GM21381 (cell line): ENCODE measurements around the gene KIAA0825.

ENCODE experiments used
- ATAC-seq: cut with Tn5 transposase; IDR thresholded peaks from one replicate; pipeline ENCODE4 v1.9.1; 2021; ENCODE audit warnings: mild to moderate bottlenecking, moderate library complexity; ENCODE audit not compliant: unreplicated experiment

The KIAA0825 gene

GRCh38 chr5:94508461-94509148, 109.8 kb downstream of the KIAA0825 start:
- ATAC-seq, result no peak

DNA sequence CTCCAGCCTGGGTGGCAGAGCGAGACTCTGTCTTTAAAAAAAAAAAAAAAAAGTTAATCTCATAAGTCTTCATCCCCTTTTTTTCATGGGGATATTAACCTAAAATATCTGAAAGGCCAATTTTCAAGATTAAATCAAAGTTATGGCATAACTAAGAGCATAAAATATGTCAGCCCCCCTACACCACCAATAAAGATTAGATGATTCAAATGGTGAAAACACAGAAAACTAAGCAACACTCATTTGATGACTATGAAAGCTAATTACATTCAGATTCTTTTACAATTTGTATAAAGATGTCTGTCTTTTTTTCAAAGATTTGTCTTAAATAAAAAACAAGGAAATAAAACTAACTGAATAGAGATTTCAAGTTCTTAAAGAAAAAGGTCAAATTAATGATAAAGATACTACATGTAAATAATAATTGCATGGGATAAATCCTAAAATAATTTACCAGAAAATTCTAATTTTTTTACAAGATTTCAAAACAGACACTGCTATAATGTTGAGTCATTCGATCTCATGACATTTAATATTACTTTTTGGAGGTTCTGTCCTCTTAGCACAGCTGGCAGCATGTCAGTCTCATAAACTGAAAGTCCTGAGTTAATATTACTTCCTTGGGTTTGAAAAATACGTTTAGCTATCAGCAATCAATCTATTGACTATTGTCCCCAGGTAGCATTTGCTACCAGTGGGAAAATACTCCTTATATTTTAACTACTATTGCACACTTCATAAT, 112.9 kb downstream of the KIAA0825 start:
- ATAC-seq, result no peak

DNA sequence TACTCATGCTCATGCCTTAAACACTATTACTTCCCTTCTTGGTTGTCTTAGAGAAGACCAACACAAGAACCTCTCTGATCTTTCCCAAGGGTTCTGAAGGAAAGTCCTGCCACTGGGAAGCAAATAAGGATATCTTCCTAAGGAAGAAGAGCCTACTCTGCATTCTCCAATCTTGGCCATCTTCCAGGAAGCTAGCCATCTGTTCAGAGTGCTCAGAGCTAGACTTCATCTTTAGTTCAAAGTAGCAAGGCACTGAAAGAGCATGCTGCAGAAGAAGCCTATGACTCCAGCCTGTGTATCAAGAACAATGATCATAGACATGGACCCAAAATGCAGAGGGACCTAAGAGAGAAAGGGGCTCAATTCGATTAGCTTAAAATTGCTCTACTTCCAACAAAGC, 114.7 kb downstream of the KIAA0825 start:
- ATAC-seq, result no peak

- no peak for ATAC-seq
These were observed 117.0 kb downstream of the KIAA0825 start for GRCh38 chr5:94501365-94501764.

DNA sequence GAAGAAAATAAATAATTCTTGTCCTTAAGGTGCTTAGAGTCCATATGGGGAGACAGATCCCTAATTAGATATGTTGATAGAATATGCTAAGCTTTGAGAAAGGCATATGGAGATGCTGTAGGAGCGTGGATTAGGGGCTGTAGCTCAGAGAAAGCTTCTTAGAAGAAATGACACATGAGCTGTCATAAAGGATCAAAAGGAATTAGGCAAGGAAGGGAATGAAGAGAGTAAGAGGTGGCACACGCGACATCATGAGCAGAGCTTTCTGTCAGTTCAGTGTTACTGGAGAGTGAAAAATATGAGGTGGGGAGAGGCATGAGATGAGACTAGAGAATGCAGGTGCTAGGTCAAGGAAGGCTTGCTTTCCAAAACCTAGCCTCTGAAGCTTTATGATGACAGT, 118.6 kb downstream of the KIAA0825 start:
- ATAC-seq, result no peak

- no peak for ATAC-seq
These were observed 120.2 kb downstream of the KIAA0825 start for GRCh38 chr5:94498199-94498598.

GRCh38 chr5:94485067-94485466, 133.3 kb downstream of the KIAA0825 start:
- ATAC-seq, result no peak

GRCh38 chr5:94481059-94481458, 137.3 kb downstream of the KIAA0825 start:
- no peak for ATAC-seq

GRCh38 chr5:94480486-94480885, 137.9 kb downstream of the KIAA0825 start:
- ATAC-seq, result no peak

- ATAC-seq, result no peak
These were observed 144.5 kb downstream of the KIAA0825 start for GRCh38 chr5:94473936-94474335.

- ATAC-seq, result no peak
These were observed 146.9 kb downstream of the KIAA0825 start for GRCh38 chr5:94471521-94471920.

GRCh38 chr5:94470802-94471201, 147.6 kb downstream of the KIAA0825 start:
- no peak for ATAC-seq

DNA sequence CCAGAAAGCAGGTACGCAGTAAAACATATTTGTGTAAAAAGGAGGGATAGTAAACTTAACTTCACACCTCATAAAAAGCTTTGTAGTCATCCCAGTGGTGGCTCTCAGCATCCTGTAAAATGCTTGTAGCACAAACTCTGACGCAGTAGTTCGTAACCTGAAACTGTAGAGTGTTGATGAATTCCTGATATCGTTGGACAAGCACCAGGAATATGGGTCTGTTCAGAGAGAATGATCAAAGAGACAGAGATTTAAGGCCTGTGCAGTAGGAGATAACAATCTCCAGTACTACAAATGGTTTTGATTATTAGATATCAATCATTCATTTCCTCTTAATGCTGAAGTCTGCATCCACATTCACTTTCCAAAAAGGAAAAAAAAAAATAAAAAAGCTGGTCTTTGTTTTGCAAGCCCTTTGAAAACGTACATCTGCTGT, 148.5 kb downstream of the KIAA0825 start:
- no peak for ATAC-seq

DNA sequence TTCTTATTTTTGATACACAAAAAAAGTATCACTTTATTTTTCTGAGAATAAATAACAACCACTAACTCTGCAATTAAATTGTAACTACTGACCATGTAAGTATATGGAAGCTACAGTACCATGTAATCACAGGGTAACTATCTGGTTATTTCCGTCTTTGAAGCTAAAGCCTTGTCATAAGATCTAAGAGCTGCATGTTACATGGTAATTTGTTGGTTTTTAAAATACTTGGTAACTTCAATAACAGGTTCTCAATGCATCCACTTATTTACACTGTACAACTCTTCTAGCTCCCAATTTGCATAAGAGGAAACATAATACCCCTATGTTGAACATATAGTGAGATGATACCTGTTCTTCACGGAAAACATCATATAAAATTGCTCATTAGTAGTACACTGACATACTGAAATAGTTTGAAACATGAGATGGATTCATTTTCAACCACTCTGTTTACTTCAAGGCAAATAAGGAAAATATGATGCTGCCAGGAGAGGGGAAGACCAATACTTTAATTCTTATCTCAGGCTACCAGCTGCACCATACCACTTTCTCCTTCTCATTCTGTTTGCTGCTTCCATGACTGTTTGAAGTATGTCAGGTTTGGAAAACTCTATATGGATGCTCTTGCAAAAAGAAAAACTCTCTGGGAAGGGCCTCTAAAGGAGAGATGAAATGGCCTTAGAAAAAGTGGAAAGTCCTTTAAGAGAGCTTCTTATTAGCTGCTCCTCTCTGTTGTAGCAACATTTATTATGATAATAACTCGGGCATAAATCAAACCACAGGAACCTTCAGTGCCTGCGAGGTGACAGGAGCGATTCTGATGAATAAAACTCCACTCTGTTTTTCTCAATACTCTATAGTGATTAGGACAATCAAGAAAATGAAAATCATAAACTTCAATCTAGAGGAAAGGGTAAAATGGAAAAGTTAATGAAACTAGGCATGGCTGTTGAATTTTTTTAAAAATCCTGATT, 150.2 kb downstream of the KIAA0825 start:
- no peak for ATAC-seq

DNA sequence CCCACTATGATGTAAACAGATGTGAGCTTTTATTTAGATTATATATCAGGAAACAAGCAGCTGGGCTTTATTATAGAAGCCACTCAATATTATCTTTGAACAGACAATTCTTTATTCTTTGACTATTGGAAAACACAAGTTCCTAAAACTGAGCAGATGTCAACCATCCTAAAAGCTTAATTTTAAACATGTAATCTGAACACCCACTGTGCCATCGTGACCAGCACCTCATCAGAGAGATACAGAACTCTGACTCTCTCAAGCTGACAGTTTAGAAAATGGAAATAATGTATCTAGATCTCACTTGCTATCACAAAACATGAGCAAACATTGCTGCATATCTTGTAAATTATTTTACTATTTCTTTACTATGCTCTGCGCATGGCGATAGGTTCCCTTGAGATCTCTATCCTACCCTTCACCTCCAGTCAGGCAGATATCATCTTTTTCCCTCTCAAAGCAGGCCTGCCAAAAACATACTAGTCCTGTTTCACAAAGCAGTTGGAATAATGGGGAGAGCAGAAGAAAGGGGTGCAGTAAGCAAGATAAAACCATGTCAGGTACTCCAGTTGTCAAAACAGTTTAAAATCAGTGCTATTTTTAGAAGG, 151.0 kb downstream of the KIAA0825 start:
- no peak for ATAC-seq

- ATAC-seq, result no peak
These were observed 154.7 kb downstream of the KIAA0825 start for GRCh38 chr5:94463739-94464138.

GRCh38 chr5:94461131-94461530, 157.3 kb downstream of the KIAA0825 start:
- ATAC-seq, result no peak

- ATAC-seq, result no peak
These were observed 158.5 kb downstream of the KIAA0825 start for GRCh38 chr5:94459915-94460314.

DNA sequence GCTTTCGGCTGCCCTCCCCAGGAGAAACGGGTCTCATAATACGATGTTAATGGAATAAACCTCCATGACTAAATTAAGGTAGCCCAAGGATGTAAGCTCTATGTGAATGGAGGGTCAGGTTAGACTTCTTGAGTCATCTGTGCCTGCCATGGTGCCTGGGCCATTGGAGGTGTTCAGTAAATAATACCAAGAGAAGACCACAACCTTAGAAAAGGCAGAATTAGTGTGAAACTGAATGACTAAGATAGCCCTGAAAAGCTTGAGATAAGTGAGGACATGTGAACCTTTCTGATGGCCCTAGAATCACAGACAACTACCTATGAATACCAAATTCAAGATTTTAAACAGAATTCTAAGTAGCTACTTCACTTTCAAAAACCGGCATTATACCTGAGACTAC, 160.6 kb downstream of the KIAA0825 start:
- ATAC-seq, result no peak

DNA sequence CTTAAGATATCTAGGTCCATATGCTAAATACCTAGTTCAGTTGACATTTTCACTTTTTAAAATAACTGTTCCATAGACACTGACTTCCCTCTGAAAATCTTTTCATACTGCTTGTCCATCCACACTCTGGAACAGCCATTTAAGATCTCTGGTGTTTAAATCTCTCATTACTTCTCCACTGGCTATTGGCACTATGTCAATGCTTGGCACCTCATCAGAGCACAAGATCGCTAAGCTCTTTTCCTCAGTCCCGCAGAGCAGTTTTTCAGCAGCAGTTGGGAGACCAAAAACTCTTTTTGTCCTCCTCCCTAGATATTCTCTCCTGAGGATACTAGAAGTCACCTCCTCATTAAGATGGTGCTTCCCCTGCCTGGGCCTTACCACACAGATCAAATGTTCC, 172.7 kb downstream of the KIAA0825 start:
- no peak for ATAC-seq

GRCh38 chr5:94442991-94443390, 175.4 kb downstream of the KIAA0825 start:
- no peak for ATAC-seq
